HG02840 (cell line): ENCODE results near the gene USH2A.
"Not testable (repeated sequence)": the region's sequence is repeated elsewhere in the genome, so short reads cannot be mapped to it uniquely, and the experiment has no call there.

Experiments
- ATAC-seq: cut with Tn5 transposase; IDR thresholded peaks from one replicate; pipeline ENCODE4 v1.9.1; 2021; ENCODE audit warnings: mild to moderate bottlenecking, moderate library complexity, moderate number of reproducible peaks; ENCODE audit not compliant: unreplicated experiment, low FRiP score

Gene USH2A

GRCh38 chr1:216057063-216057462 lies 366.2 kb downstream of the USH2A start:
- ATAC-seq: no peak

GRCh38 chr1:216055004-216055403 lies 368.2 kb downstream of the USH2A start:
- ATAC-seq: no peak

- ATAC-seq: no peak
These were observed 368.6 kb downstream of the USH2A start for GRCh38 chr1:216054600-216054999.

DNA sequence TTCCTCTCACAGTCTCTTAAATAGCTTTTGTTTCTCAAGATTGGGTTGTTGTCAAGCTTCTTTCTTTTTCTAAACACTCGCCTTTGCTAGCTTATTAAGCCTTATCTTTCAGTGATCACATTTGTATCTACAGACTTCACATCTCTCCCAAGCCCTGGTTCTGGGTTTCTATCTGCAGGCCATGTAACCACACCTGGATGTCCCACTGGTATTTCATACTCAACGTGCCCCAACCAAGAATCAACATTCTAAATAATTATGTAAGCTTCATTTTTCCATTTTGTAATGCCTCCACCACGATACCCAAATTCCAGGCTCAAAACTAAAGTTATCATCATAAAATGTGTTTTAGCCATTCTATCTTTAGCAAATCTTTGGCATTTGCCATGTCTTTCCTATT lies 372.2 kb downstream of the USH2A start:
- no peak for ATAC-seq

DNA sequence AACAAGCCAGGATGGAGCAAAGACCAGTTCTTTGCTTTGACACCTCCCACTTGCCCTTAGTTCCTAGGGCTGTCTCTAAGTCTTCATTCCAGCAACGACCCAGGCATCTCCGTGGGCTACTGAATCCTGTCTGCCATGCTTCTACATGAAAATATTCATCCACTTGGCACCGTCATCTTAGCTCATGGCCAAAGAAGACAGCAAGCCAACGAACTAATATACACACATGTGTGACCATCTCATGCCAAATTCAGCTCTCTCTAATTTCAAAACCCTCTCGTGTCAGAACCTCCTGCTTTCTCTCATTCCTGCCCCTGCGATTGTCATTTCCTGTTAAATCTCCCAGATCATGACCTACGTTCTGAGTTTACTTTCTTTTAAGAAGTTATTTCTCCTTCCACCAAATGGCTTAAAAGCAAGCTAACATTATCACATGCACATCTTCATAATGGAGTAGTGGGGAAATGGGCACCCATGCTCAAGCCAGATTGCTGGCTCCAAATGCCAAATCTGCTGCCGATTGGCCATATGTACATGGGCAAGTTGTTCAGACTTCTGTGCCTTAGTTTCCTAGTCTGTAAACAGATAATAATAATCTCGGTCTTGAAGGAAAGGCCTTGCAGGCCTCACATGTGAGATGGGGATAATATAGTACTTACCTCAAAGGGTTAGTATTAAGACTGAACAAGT lies 373.4 kb downstream of the USH2A start:
- no peak for ATAC-seq

DNA sequence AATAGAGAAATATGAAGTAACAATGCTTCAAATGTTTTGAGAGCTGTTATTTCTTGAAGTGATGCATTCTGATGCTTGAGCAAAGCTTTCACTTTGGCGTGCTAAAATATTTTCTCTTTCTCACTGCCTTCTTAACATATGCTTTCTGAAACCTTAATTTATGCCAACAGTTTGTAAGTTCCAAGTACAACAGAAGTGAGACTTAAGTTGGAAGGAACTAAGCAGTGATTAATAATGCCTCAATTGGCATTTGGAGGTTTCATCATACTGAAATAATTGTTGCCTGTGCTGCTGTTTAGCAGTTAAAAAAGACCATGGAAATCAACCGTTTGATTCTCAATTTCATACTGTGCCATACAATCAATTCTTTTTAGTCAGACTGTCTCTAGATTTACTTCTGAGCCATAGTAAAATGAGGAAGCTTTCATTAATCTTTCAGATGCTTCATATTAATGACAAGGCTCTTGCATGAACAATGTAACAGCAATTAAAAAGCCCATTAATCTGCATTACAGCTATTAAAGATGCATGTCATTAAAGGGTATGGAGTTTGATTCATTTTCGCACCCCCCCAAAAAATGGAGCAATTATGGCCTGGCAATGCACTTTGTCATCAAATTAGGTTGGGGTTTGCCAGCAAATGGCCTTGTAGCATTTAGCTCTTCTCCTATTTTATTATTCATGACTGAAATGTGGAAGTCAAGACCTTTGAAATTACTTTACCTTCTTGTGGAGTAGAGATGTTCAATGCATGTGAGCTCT lies 375.3 kb downstream of the USH2A start:
- no peak for ATAC-seq

DNA sequence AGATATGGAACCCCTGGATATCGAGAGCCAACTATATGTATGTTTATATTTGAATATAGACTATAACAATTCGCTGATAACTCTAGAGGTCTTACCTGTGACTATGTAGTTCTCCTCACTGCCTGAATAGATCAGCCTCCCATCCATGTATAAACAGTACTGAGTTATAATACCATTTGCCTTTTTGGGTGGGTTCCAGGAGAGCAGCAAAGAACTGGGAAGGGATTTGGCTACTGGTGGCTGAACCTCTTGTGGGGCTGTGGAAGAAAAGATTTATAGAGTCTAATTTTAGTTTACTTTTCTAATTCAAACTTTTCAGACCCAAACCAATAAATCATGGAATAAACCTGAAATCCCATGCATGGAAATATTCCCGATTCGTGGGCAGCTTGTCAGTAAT lies 376.9 kb downstream of the USH2A start:
- no peak for ATAC-seq

DNA sequence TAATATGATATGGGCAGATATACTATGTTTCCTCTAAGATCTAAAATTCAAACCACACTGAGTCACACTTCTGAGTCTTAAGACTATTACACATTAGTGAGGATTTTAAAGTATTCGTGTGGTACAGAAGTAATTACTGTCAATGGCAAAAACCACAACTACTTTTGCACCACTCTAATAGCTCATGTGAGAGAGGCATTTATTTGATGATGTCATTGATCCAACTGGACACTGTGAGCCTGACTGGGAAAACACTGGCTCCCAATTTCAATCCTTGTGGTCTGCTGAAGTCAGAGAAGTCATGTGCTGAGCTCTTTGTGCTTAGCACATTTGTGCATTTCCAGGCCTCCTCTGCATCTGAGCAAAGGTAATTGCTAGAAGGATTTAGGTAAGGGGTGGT lies 377.8 kb downstream of the USH2A start:
- no peak for ATAC-seq

- no peak for ATAC-seq
These were observed 378.7 kb downstream of the USH2A start for GRCh38 chr1:216044538-216044937.

GRCh38 chr1:216034506-216034905 lies 388.7 kb downstream of the USH2A start:
- no peak for ATAC-seq

DNA sequence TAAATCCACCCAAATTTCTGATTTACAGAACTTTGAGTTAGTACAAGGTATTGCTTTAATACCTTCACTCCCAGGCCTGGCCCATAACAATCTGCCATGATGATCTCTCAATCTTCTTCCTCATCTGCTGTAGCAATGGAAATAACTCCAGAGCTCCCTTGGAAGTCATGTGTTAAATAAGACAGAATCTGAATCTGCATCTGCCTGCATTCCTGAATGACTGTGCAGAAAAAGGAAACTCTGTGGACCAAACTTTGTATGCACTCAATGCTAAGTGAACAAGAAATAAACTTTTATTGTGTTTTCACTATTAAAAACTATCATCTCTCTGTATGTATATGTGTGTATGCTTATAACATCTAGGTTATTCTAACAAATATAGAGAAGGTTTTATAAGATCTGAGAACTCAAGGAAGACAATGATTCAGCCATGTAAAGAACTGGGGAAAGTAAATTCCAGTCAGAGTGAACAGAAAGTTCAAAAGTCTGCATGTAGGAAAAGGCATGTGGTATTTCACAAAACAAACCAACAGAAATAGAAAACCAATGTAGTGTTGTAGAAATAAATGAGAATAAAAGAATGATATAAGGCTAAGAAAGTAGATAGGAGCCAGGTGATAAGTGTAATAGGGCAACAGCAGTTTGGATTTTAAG lies 390.2 kb downstream of the USH2A start:
- no peak for ATAC-seq

- ATAC-seq: no peak
These were observed 391.0 kb downstream of the USH2A start for GRCh38 chr1:216032284-216032683.

GRCh38 chr1:216028631-216029030 lies 394.6 kb downstream of the USH2A start:
- ATAC-seq: no peak

- ATAC-seq: no peak
These were observed 398.7 kb downstream of the USH2A start for GRCh38 chr1:216024546-216024945.

GRCh38 chr1:216020743-216021345 lies 402.4 kb downstream of the USH2A start:
- ATAC-seq: no peak

- no peak for ATAC-seq
These were observed 408.1 kb downstream of the USH2A start for GRCh38 chr1:216015116-216015515.

DNA sequence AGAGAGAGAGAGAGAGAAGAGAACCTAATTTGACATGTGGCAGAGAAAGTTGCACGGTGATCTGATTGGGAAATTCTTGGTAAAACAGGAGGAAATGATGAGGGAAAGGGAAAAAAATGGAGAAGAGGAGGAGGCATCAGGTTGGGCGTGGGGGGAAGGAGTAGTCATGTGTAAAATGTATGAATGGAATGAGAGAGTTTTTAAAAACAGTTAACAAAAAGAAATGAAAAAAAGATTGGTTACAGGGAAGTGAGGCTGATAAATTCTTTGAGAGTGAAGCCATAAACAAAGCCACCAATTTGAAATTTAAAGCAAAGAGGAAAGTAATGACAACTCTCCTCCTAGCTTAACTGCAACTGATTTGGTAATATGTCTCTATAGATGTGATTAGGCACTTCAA lies 409.2 kb downstream of the USH2A start:
- no peak for ATAC-seq

GRCh38 chr1:216009456-216009855 lies 413.8 kb downstream of the USH2A start:
- ATAC-seq: not testable (repeated sequence)

GRCh38 chr1:216005916-216006315 lies 417.3 kb downstream of the USH2A start:
- no peak for ATAC-seq

GRCh38 chr1:215992620-215993019 lies 430.6 kb downstream of the USH2A start:
- ATAC-seq: no peak
